ENCODE data around the gene BCAT1.
"Not testable (repeated sequence)": the region's sequence is repeated elsewhere in the genome, so short reads cannot be mapped to it uniquely, and the experiment has no call there.

Gene BCAT1

DNA sequence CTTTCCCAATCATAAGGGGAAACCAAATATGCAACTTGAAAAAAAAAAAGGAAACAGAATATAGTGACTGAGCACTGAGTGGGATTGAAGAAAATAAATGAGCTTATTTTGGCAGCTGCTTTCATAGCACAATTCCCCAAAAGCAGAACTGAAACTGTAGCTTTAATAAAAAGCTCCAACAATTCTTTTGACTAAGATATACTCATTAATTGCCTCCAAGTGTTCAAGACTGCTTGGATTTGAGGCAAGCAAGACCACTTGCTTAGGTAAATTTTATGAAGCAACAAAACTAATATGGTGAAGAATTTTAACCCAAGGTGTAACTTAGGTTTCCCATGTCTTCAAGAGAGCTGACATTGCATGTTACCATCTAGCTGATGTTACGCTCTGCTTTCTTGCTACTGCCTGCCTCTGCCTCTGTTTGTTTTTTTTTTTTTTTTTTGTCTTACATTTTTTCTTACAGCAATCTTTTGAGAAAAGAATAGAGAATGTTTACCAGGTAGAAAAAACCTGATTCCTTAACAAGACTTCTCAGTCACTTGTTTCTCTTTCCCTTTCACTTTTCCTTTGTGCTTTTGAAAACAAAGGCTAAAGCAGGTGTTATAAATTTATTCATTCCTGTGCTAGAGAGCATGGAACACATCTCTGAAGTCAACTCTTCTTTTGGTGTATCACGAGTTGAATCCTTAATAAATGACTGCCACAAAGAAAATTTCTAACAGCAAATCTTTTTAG lies 134.4 kb downstream of the BCAT1 start:
- DNase-seq (ENCODE audit: low read depth): no peak

DNA sequence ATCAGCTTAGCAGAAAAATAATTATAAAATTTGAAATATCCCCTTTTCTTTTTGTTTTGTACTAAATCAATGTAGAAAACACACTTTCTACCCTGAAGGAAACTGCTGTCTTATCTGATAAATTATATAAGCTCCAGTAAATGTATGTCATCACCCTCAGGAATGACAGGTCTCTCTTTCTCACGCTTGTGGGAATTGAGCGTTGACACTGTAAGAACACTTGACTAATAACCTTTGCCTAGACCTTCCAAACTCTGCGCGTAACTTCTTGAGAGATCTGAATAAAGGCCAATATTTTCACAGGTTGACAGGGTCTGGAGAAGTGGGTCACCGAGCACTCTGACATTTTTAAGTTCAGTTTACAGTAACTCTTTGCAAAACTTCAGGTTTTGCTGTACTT lies 138.5 kb downstream of the BCAT1 start:
- no peak for DNase-seq (ENCODE audit: low read depth)

DNA sequence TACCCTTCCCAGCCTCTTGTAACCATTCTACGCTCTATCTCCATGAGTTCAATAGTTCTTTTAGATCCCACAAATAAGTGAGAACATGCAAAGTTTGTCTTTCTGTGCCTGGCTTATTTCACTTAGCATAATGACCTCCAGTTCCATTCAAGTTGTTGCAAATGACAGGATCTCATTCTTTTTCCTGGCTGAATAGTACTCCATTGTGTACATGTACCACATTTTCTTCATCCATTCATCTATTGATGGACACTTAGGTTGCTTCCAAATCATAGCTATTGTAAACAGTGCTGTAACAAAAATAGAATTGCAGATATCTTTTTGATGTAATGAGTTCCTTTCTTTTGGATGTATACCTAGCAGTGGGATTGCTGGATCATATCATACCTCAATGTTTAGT lies 139.6 kb downstream of the BCAT1 start:
- DNase-seq (ENCODE audit: low read depth): not testable (repeated sequence)

DNA sequence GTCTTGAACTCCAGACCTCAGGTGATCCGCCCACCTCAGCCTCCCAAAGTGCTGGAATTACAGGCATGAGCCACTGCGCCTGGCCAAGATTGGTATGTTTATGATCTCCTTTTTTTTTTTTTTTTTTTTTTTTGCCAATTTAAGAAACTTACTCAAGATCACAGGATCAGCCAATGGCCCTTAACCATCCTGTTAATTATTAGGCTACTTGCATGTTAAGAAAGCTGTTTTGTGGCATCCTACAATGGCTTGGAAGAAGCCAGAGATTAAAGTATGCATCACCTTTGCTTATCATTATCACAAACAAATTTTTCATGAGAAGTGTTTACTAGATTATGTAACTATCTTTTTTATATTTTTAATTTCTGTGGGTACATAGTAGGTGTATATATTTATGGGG lies 140.2 kb downstream of the BCAT1 start:
- no peak for DNase-seq (ENCODE audit: low read depth)

DNA sequence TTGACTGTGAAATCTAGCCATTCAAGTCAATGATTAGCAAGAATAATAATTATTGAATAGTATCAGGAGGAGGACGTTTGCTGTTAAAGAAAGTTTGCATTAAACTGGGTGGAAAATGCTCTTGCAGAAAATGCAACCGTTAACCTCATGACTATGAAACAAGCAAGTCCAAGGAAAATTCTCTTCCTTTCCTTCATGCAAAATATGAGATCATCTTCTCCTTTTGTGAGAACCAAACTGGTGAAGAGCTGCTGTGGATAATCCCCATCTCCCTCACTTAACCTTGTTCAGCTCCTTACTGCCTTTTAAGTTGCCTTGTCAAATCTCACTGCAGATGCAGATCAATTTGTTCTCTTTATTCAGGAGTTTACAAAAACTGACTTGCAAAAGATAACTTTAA lies 142.5 kb downstream of the BCAT1 start:
- no peak for DNase-seq (ENCODE audit: low read depth)

DNA sequence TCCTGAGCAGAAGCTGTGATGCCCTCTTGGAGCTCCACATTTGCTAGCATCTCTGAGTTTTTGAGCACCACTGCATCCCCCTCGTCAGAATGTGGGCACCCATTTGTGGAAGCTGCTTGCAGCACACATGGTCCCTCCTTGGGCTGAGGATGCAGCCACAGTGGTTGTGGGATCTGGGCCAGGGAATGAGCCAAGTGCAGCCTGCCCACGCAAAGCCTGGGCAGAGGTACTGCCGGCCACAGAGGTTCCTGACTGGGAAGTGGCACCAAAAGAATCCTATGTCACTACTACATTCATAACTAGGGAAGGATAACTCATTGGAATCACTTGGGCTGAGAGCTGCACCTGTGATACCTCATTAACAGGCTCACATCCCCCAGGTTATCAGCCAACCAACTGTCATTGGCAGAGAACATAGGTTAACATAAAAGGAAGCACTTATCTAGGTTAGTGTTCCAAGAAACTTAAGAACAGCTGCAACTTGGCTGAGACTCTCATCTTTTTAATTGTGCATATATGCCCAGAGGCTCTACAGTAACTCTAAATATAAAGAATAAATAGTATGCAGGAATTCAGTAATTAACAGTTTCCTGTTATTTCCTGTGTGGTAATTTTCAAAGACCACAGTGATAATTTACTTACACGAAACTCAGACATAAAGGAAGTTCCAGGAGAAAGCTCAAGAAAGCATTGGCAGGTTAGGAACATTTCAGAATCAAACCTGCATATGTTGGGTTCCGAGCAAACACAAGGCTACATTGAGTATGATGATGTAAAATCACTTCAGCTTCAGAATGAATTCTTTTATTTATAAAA lies 145.3 kb downstream of the BCAT1 start:
- DNase-seq (ENCODE audit: low read depth): no peak

DNA sequence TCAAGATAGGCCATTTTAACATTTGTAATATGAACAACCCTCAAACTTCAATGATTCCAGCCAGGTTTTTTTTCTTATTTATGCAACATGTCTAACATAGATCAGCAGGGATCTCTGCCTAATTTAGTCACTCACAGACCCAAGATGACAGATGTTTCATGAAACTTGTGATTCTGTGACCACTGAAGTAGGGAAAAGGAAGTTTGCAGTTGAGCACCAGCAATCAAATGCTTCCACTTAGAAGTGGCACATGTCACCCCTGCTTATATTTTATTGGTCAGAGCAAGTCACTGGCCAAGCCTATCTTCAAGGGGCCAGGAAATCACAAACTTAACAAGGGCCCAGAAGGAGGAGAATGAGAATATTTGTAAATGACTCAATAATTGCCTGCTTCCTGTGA lies 150.6 kb downstream of the BCAT1 start:
- DNase-seq (ENCODE audit: low read depth): no peak

DNA sequence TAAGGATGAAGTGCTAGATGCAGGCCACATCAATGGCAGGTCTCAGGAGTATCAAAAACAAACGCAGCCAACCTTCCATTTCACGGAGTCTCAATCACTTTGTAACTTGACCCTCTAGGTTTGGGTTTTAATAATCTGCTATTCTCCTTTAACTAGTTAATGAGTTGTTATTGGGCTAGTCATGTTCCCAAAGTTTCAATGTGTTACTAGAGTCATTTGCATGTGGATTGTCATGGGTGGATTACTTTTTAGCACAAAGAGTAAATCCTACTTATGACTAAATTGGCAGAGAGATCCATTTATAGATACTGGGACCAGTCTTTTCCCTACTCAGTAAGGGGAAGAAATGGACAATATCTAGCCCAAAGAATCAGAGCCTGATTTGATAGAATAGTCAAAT lies 151.0 kb downstream of the BCAT1 start:
- DNase-seq (ENCODE audit: low read depth): no peak

DNA sequence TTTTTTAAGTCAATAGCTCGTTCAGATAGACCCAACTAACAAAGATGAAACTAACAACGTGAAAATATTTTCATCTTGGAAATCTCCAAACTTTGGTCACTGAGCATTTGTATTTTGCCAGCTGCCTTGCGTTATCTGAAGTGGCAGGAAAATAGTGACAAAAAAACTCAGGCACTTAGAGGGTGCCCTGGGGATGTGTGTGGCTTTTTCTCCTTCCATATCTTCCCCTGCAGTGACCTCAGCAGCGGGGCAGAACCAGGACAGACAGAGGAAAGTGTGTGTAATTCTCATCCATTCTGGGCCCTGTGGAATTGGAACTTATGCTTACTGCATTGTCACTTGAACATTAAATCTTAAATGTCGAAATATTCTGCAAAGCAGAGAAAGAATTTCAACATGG lies 152.0 kb downstream of the BCAT1 start:
- DNase-seq (ENCODE audit: low read depth): no peak

DNA sequence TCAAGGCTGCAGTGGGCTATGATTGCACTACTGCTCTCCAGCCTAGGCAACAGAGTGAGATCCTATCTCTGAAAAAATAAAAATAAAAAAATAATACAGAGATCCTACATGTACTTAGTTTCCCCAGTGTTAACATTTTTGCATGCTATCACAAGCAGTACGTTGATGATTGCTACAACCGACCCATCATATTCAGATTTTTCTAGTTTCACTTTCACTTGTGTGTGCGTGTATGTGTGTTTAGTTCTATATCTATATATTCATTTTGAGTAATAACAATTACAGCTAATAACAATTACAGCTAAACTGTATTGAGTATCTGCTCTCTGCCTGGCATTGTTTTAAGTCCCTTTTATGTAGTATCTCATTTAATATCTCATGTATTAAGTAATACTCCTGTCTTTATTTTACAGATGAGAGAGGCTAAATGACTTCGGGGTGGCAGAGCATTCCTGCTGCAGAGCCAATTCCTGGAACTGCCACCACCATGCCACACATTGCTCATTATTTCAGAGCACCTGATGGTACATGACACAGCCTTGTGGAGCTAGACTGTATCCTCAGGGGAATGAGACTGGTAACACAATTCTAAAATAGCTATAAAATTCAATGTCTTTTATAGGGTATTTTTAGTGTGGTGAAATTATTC lies 153.1 kb downstream of the BCAT1 start:
- DNase-seq (ENCODE audit: low read depth): no peak

DNA sequence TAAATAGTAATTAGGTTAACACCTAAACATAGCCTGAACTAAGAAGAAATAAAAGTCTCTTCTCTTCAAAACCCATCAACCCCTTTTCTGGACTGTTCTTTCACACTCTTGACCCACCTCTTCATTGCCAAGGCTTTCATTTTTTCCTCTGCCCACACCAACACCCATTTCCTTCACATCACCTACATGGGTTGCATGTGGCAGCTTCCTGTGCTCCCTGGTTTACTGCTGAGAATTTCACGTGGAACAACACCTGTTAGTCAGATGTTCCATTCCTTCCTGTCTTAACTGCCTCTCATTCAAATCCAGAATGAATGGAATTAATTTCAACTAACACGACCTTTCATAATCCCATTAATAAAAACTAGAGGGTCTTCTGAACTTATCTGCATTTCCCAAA lies 157.3 kb downstream of the BCAT1 start:
- no peak for DNase-seq (ENCODE audit: low read depth)

DNA sequence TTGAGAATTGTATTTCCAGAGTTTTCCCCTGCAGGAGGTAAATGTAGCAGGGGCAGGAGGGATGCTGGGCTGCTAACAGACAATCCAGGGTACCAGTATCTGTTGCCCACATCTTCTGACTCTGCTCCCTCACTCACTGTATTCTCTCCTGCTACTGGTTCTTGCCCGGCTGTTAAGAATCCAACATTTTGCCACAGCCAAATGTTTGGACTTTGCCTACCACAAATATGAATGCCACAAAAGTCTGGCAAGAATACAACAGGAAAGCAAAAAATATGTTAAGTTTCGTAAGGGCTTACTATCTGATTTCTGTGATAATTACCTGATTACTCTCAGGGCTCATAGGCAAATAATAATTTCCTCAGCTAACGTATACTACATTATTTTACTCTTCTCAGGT lies 160.0 kb downstream of the BCAT1 start:
- peak; percentile 46 for DNase-seq (ENCODE audit: low read depth)

DNA sequence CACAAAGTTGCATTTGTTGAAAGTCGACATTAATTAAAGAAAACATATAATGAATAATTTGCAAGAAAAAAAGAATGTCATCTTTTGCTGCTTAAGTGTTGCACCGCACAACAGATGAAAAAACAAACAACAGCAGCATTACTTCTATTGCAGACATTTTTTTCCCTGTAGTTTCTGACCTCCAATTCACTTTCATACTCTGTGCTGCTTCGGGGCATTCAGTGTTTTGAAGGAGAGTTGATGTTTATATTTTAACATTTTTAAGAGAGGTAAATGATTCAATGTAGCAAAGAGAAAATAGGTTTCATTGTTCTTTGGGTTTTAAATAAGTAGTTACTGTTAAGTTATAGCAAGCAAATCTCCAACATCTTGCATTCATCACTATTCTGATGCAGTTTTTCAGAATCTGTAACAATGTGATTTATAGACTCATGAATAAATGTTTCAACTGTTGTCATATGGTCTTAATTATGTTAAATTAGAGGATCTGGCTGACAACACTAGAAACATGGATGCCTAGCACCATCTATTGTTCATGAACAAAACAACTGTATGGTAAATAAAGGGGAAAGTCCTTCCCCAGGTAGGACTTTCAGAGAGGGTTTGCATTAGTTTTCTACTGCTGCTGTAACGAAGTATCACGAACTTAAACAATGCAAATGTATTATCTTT lies 168.1 kb downstream of the BCAT1 start:
- peak; percentile 64 for DNase-seq (ENCODE audit: low read depth)

DNA sequence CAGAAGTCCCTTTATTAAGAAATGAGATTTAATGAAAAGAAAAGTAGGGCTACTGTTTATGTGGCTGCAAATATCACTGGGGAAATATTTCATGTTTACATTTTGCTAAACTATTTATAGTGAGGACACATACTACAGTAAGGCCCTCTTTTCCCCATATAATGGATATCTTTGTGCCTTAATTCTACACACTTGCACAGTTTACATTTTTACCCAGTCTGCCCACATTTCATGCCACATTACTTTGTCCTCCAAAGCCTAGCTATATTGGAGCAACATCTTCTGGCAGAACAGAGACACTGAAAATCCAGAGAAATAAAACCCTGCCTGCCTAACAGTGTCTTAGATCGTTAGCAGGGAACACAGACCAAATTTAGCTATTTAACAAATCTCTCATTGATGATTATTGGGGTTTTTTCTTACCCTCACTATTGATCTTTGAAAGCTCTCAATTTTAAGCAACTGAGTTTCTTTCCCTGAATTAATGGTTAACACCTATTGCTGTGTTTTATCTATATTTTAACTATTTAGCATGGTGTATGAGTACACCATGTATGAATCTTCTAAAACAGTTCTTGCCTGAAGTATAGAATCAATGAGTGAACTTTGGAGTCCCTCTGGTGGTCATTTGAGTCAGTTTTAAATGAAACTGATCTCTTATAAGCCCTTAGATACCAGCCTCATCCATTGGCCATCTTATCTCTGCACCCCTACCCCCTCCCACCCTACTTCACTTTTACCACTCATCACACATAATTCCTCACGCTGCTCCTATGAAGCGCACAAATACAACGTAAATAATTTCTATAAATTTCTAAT lies 170.2 kb downstream of the BCAT1 start:
- peak; percentile 40 for DNase-seq (ENCODE audit: low read depth)

DNA sequence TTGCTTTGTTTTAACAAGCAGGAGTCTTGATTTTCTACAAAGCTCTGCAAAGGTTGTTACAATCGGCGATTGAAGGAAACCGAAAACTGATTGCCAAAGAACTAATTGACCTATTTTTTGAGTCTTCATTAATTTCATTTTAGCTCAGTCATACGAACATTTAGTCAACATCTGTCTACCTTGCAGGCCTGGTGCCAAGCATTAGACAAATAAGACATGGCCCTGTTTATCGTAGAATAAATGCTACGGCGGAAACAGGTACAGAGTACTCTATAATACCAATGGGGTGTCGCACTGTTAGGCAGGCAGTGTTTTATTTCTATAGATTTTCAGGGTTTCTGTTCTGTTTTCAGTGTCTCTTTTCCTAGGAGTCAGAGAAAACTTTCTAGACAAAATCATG lies 171.5 kb downstream of the BCAT1 start:
- no peak for DNase-seq (ENCODE audit: low read depth)

DNA sequence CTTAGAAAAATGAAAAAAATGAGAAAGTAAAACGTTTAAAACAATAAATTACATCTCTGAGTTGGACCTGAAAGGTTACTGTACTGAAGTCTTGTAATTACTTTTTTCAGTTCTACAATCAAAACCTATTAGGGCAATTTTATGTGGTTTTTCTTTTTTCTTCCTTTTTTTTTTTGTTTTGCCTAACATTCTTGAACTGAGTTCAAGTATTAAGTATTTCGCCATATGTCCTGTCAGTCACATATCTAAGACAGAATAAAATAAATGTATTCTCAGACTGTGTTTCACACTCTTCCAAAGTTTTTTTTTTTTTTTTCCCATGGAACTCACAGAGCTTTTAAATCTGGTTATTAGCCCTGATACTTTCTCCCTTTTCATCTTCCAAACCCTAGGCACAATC lies 172.0 kb downstream of the BCAT1 start:
- peak; percentile 26 for DNase-seq (ENCODE audit: low read depth)

DNA sequence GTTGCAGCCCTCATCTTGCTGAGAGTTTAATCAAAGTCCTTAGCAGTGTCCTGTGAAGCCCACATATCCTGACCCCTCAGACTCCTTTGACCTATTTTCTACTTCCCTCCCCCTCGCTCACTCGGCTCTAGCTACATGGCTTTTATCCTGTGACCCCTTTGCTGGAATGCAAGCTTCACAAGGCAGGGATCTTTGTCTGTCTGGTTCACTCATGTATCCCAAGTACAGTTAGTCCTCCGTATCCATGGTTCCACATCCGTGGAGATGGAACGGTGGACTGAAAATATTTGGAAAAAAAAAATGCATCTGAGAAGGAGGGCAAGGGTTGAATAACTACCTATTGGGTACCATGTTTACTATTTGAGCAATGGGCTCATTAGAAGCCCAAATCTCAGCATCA lies 173.8 kb downstream of the BCAT1 start:
- no peak for DNase-seq (ENCODE audit: low read depth)

DNA sequence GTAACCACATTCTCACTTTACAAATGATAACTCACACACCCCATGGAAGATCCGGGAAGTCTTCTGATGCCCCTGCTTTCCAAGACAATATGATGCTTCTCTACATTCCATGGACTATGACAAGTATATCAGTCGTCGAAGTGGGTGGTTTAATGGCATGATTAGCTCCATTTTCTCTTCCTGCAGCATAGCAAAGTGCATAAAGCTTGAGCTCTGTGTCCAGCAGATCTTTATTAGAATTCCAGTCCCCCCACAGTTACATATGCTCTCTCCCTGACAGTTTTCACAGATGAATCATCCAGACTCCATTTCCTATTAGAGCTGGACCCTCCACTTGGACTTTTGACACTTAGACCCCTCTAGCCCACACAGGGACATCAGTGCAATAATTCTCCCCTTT lies 174.9 kb downstream of the BCAT1 start:
- no peak for DNase-seq (ENCODE audit: low read depth)

DNA sequence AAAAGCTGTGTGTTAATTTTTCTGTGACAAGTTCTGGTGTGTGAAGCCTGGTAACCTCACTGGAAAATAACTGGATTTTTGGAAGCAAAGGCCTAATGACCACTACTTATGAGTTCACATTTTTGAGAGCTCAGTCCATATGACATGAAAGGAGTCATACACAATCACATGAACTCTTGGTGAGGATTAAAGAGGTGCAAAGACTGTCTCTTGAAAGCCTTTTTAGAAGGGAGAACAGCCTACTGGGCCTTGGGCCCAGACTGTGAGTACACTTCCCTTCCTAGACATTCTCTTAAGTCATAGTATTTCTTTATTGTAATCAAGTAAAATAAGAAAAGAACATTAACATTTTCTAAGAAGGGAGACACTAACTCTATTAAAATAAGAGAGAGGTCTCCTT lies 176.1 kb downstream of the BCAT1 start:
- DNase-seq (ENCODE audit: low read depth): no peak

DNA sequence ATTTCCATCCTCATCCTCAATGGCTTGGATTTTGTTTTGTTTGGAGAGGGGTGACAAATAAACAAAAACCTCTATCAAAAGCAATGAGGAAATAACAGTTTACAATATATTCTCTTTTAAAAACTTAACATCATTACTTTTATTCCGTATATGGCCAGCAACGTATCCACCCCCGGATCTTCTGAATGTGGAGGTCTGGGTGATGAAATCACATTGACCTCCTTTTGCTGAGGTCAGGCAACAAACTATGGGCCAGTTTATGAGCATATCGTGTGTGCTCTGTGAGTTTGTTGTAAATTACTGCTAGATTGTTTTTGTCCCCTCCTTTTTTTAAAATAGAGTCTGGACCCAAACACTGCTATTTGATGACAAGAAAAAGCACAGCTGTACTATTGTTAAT lies 178.1 kb downstream of the BCAT1 start:
- DNase-seq (ENCODE audit: low read depth): no peak

DNA sequence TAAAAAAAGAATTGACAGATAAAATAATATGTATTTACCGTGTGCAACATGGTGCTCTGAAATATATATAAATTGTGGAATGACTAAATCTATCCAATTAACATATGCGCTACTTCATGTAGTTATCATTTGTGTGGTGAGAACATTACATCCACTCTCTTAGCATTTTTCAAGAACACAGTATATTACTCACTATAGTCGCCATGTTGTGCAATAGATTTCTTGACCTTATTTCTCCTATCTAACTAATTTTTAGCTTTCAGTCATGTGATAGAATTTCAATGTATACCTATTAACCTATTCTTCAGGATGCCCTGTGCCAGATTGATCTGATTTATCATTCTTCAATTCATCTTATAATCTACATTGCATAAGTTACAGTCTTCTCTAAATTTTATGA lies 178.6 kb downstream of the BCAT1 start:
- no peak for DNase-seq (ENCODE audit: low read depth)

DNA sequence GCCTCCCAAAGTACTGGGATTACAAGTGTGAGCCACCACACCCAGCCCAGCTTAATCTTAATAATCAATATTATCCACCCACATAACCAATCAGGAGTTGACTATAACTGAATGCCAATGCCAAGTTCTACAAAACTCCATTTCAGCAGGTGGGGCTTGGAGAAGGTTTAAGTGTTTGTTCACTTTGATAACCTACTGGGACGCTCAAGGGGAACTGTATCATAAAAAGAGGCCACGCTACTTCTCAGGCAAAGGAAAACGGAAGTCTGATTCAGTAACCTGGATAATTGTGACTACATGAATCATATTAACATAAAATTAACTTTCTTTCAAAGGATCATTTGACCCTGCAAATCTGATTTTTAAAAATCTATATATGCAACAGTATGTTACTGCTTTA lies 179.2 kb downstream of the BCAT1 start:
- DNase-seq (ENCODE audit: low read depth): no peak
